Omental fat pad (tissue), 4 donors: ENCODE measurements around the gene MRGPRX1. TPM values are rescaled to one million over a fixed set of nuclear protein-coding genes. Genes with fewer than 3 reads are reported as not detected.
"Not testable (repeated sequence)": the region's sequence is repeated elsewhere in the genome, so short reads cannot be mapped to it uniquely, and the experiment has no call there.

Experiments used
- ATAC-seq: fragments of 150-250 bp; one replicate; pipeline ENCODE4 v1.9.1; 2016; ENCODE audit warnings: mild to moderate bottlenecking, moderate library complexity; ENCODE audit not compliant: low FRiP score
- DNase-seq: peaks from one replicate; pipeline ENCODE4 v3.0.0-alpha.2; 2019; ENCODE audit warnings: low spot score
- CTCF ChIP-seq, 3 donors: fragments of 450-650 bp; IDR thresholded peaks; one replicate each; pipeline ENCODE4 v1.5.1; 2016 to 2017; ENCODE audit warnings: antibody characterized with exemption in 3 of 3, mild to moderate bottlenecking in 3 of 3, moderate library complexity in 2 of 3
- total RNA-seq, 4 donors: library from RNA; depleted of rRNA; stranded (reverse); fragments of >200 nt; gene quantifications; one replicate each; pipeline ENCODE4 v1.1.0, GENCODE V29; 2016

MRGPRX1 gene
- total RNA-seq, 4 donors from 2014 or later, result not detected

- ATAC-seq, result no peak
- no peak for TF ChIP-seq CTCF (IDR thresholded peaks at IDR 0.05)
- no peak for DNase-seq
Measured at GRCh38 chr11:18958221-18958910, 19.2 kb upstream of the MRGPRX1 start.

DNA sequence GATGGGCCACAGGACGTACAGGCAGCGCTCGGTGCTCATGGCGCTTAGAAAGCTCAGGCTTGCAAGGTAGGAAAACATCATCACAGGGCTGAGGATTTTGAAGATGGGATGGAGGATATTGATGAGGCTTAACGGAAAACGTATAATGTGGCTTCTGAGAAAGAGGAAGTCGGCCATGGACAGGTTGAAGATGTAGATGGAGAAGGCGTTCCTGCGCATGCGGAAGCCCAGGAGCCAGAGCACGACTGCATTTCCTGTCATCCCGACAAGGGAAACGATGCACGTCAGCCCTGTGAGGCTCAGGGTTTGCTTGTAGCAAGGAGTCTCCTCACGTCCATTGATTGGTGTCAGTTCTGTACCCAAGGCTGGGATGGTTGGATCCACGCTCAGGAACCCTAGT is 17.4 kb upstream of the MRGPRX1 start:
- DNase-seq (no peak), ATAC-seq (no peak)
- no peak for TF ChIP-seq CTCF (IDR thresholded peaks at IDR 0.05)

DNA sequence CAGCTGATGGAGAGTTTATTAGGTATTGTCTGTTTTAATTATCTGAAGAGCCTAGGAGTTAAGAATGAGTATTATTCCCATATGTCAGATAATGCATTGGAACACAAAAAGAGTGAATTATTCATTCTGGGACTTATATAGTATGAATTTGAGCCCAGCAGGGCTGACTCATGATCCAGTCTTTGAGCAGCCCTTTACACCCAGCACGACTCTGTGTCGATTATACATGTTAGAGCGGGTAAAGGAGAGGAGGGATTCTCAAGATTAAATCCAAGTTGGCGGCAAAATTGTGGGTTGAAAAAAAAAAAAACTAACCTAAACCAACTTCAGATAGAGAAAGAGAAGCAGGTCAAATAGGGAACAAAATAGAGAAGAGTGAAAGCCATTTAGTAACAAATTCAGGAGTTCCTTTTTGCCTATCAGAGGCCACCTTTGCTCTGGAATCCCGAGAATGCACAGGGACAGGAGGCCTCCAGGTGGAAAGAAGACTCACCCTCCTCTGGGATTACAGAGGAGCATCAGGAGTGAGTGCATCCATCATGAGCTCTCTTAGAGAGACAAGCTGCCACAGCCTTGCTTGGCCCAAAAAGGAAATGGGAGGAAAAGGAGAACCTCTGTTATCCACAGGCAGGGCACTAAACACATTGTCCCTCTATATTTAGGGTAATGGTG is 3.1 kb downstream of the MRGPRX1 start:
- TF ChIP-seq CTCF (IDR thresholded peaks at IDR 0.05), result no peak
- DNase-seq, result no peak
- ATAC-seq, result no peak

DNA sequence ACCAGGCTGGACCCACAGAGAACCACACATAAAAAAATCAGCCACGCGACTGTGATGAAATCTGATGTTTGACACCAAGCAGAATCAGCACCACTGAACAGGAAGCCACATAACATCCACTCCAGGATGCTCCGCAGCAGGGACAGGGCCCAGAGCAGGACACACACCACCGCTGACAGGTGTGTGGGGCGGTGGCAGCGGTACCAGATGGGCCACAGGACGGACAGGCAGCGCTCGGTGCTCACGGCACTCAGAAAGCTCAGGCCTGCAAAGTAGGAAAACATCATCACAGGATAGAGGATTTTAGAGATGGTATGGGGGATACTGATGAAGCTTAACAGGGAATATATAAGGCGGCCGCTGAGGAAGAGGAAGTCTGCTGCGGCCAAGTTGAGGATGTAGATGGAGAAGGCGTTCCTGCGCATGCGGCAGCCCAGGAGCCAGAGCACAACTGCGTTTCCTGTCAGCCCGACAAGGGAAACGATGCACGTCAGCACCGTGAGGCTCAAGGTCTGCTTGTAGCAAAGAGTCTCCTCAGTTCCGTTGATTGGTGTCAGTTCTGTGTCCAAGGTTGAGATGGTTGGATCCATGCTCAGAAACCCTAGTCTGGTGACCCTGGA is 4.9 kb downstream of the MRGPRX1 start:
- ATAC-seq (no peak), DNase-seq (no peak)
- TF ChIP-seq CTCF (IDR thresholded peaks at IDR 0.05), result no peak

DNA sequence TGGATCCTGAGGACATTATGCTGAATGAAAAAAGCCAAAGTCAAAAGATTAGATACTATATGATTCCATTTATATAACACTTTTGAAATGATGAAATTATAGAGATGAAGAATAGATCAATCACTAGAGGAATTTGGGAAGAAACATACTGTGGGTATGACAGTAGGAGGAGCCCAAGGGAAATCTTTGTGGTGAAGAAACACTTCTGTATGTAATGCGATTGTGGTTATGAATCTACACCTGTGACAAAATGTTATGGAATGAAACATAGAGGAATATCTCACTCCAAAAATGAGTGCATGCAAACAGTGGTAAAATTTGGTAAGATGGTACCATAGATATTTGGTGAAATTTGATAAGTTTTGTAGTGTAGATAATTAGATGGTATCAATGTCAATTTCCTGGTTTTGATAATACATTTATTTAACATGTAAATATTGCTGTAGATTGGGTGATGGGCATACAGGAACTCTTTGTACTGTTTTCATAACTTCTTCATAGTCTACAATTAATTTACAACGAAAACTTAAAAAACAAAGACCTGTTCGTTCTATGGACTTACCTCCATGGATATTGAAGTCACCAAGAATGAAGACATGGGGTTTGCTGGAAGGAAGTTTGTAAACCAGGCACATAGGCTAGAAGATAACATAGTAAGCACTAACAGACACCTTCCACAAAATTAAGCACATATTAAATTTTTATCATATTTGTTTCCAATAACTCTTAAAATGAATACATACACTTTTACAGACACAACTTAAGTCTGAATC is 11.5 kb downstream of the MRGPRX1 start:
- DNase-seq (no peak), ATAC-seq (no peak)
- TF ChIP-seq CTCF (IDR thresholded peaks at IDR 0.05), result no peak

GRCh38 chr11:18925426-18925825 is 13.8 kb downstream of the MRGPRX1 start:
- not testable (repeated sequence) for ATAC-seq

DNA sequence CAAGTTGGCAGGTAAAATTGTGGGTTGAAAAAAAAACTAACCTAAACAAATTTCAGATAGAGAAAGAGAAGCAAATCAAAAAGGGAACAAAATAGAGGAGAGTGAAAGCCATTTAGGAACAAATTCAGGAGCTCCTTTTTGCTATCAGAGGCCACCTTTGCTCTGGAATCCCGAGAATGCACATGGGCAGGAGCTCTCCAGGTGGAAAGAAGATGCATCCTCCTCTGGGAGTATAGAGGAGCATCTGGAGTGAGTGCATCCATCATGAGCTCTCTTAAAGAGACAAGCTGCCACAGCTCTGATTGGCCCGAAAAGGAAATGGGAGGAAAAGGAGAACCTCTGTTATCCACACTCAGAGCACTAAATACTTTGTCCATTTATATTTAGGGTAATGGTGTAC is 26.3 kb downstream of the MRGPRX1 start:
- no peak for ATAC-seq
- no peak for DNase-seq
- TF ChIP-seq CTCF (IDR thresholded peaks at IDR 0.05), result no peak

More at GRCh38 chr11:18925426-18925825, 13.8 kb downstream of the MRGPRX1 start:
- not testable (repeated sequence) for DNase-seq
